Measurements from ENCODE around the gene CGB5. TPM values are rescaled to one million over a fixed set of nuclear protein-coding genes. Genes with fewer than 3 reads are reported as not detected.

Gene CGB5
- total and polyA plus RNA-seq, 2 experiments from 2014 or later: not detected

- Mint-ChIP-seq H3K27ac (peak within 1 kb of the TSS; percentile 96), H3K4me3 (peak within 1 kb of the TSS; percentile 98), H3K27me3 (ENCODE audit: insufficient read depth, low read depth, poor library complexity) (peaks cover 14% of the 10 kb centered on the region), H3K36me3 (ENCODE audit: low read depth) (peaks cover 38% of the 10 kb centered on the region), H3K9me3 (peaks cover 3% of the 10 kb centered on the region; the same call in 2 of the 3 replicates), H3K4me1 (peaks cover 16% of the 10 kb centered on the region)
- H3K4me2 ChIP-seq: peak within 1 kb of the TSS; percentile 89
- H4K20me1 ChIP-seq (replicated peaks; ENCODE audit: insufficient read depth): peaks cover 35% of the 10 kb centered on the region
- H3K9me2 ChIP-seq (ENCODE audit: insufficient read depth): no peaks in the 10 kb centered on the region
- peaks cover 14% of the 10 kb centered on the region for H3F3A ChIP-seq (replicated peaks; ENCODE audit: low read depth)
- ATAC-seq (peak; percentile 91), DNase-seq (ENCODE audit: low spot score) (peak; percentile 100)
- peak within 1 kb of the TSS; percentile 94 for H2AFZ ChIP-seq
- peak within 1 kb of the TSS; percentile 93 for H3K27ac ChIP-seq (ENCODE audit: low read depth)
- H3K27me3 ChIP-seq (ENCODE audit: insufficient read depth): no peaks in the 10 kb centered on the region
- TF ChIP-seq ZNF462 (CRISPR knock-in tag; IDR thresholded peaks at IDR 0.05): no peak
- TF ChIP-seq CTCF (conservative IDR thresholded peaks at IDR 0.05; ENCODE audit: low read depth in 2 of 2): no peak
- peak; percentile 88 for TF ChIP-seq POLR2AphosphoS5 (IDR thresholded peaks at IDR 0.05; ENCODE audit: low read depth)
- TF ChIP-seq CREB1 (CRISPR knock-in tag; IDR thresholded peaks at IDR 0.05; ENCODE audit: low read depth): peak; percentile 80
- no peak for TF ChIP-seq NANOG (IDR thresholded peaks at IDR 0.05; ENCODE audit: borderline replicate concordance)
- TF ChIP-seq, protein P1, sequence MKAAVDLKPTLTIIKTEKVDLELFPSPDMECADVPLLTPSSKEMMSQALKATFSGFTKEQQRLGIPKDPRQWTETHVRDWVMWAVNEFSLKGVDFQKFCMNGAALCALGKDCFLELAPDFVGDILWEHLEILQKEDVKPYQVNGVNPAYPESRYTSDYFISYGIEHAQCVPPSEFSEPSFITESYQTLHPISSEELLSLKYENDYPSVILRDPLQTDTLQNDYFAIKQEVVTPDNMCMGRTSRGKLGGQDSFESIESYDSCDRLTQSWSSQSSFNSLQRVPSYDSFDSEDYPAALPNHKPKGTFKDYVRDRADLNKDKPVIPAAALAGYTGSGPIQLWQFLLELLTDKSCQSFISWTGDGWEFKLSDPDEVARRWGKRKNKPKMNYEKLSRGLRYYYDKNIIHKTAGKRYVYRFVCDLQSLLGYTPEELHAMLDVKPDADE (IDR thresholded peaks at IDR 0.05): peak; percentile 15; the same call in 1 of the 2 replicates
- no peak for TF ChIP-seq EZH2phosphoT487 (IDR thresholded peaks at IDR 0.05; ENCODE audit: unreplicated experiment)
- TF ChIP-seq EZH2 (IDR thresholded peaks at IDR 0.05; ENCODE audit: low read depth, unreplicated experiment): no peak
- no peak for TF ChIP-seq JUNB (IDR thresholded peaks at IDR 0.05; ENCODE audit: unreplicated experiment)
- TF ChIP-seq, protein P2, sequence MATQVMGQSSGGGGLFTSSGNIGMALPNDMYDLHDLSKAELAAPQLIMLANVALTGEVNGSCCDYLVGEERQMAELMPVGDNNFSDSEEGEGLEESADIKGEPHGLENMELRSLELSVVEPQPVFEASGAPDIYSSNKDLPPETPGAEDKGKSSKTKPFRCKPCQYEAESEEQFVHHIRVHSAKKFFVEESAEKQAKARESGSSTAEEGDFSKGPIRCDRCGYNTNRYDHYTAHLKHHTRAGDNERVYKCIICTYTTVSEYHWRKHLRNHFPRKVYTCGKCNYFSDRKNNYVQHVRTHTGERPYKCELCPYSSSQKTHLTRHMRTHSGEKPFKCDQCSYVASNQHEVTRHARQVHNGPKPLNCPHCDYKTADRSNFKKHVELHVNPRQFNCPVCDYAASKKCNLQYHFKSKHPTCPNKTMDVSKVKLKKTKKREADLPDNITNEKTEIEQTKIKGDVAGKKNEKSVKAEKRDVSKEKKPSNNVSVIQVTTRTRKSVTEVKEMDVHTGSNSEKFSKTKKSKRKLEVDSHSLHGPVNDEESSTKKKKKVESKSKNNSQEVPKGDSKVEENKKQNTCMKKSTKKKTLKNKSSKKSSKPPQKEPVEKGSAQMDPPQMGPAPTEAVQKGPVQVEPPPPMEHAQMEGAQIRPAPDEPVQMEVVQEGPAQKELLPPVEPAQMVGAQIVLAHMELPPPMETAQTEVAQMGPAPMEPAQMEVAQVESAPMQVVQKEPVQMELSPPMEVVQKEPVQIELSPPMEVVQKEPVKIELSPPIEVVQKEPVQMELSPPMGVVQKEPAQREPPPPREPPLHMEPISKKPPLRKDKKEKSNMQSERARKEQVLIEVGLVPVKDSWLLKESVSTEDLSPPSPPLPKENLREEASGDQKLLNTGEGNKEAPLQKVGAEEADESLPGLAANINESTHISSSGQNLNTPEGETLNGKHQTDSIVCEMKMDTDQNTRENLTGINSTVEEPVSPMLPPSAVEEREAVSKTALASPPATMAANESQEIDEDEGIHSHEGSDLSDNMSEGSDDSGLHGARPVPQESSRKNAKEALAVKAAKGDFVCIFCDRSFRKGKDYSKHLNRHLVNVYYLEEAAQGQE (IDR thresholded peaks at IDR 0.05; ENCODE audit: unreplicated experiment): no peak
- H3K4me3 ChIP-seq: peak within 1 kb of the TSS; percentile 86
- H3K4me1 ChIP-seq (ENCODE audit: insufficient read depth): peaks cover 13% of the 10 kb centered on the region
- peaks cover 44% of the 10 kb centered on the region for H3K79me2 ChIP-seq (replicated peaks; ENCODE audit: insufficient read depth)
- peaks cover 29% of the 10 kb centered on the region for H3K36me3 ChIP-seq (ENCODE audit: insufficient read depth)
Observed at GRCh38 chr19:49085020-49085867, 41.6 kb downstream of the CGB5 start, which contains the start of gene SNRNP70. SNRNP70 (plus strand) TSS chr19:49085451; CDS start chr19:49086415, 964 bp downstream.

Data from GM23338 (cell line).